G401.6 (cell line): Measurements from ENCODE around the gene AGBL5.

Source experiments
- FAIRE-seq: peaks from 2 replicates; lab custom pipeline; 2012; peaks lifted over from hg19 to GRCh38; lab: Jason Lieb, UNC

Gene AGBL5, protein sequence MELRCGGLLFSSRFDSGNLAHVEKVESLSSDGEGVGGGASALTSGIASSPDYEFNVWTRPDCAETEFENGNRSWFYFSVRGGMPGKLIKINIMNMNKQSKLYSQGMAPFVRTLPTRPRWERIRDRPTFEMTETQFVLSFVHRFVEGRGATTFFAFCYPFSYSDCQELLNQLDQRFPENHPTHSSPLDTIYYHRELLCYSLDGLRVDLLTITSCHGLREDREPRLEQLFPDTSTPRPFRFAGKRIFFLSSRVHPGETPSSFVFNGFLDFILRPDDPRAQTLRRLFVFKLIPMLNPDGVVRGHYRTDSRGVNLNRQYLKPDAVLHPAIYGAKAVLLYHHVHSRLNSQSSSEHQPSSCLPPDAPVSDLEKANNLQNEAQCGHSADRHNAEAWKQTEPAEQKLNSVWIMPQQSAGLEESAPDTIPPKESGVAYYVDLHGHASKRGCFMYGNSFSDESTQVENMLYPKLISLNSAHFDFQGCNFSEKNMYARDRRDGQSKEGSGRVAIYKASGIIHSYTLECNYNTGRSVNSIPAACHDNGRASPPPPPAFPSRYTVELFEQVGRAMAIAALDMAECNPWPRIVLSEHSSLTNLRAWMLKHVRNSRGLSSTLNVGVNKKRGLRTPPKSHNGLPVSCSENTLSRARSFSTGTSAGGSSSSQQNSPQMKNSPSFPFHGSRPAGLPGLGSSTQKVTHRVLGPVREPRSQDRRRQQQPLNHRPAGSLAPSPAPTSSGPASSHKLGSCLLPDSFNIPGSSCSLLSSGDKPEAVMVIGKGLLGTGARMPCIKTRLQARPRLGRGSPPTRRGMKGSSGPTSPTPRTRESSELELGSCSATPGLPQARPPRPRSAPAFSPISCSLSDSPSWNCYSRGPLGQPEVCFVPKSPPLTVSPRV

GRCh38 chr2:27050996-27051901, at the start of gene AGBL5:
AGBL5 (plus strand) TSS chr2:27051668; CDS start chr2:27052959, 1,291 bp downstream.
- peak; percentile 96 for FAIRE-seq

DNA sequence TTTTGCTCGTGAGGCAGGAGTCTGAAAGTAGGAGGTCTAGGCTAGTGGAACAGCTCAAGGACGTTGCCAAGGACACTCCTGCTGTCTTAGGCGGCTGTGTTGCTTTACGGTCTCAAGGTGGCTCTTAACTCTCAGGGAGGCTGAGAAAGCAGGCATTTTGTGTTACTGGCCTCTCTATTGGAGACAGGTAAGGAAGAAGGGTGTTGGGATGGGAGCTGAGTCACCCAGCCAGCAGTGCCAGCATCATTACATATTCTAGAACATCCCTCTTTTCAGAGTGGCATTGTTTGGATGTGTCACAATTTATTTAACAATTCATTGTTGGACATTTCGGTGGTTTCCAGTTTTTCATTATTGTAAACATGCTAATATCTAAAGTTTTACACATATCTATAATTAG, 49.5 kb upstream of the AGBL5 start:
- no peak for FAIRE-seq

DNA sequence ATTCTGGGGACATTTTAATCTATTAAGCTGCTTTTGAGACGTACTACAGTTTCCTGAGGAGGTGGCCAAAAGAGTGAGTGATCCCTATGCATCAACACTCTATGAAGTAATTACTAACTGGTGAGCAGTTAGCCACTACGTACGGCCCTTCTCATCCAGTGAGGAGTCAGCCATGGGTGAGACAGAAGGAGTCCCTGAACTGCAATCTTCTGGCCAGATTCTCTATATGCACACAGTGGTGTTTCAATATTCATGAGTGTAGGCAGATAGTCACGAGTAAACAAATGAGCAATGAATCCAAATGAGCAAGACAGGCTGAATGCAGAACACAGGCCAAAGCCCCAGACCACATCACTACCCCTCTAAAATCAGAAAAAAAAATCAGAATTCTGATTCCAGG, 48.5 kb upstream of the AGBL5 start:
- FAIRE-seq: no peak

- FAIRE-seq: no peak
Observed at GRCh38 chr2:27003857-27004256, 47.6 kb upstream of the AGBL5 start.

DNA sequence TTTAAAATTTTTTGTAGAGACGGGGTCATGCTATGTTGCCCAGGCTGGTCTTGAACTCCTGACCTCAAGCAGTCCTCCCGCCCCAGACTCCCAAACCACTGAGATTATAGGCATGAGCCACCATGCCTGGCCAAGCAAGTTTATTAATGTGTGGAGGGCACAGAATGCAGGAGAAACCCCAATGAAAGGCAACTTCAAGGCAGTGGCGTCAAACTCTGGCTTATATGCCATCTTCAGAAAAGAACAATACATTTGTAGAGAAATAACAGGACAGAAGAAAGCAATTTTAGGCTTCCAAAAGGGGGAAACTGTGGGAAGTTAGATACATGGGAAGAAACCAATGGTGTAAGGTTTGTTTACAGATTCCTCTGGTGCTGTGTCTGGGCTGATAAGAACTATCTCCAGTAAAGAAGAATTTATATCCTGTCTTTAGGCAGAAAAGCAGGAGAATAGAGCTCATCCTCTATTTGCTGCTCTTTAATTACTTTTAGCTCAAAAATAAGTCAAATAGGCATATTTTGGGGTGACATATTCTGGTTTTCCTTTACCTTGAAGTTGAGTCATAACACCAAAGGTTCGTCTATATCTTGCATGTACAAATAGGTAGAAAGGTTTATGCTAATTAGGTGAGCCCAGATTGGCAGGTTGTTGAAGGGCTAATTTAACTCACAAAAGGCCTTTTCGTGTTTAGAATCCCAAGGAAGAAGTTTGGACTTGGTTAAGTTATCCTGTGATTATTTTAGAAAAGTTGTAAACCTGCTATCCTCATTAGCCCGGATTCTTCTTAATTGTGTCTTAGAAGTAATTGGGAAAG, 44.7 kb upstream of the AGBL5 start:
- FAIRE-seq: no peak

- FAIRE-seq: no peak
Observed at GRCh38 chr2:27007416-27008374, 43.8 kb upstream of the AGBL5 start.

- FAIRE-seq: no peak
Observed at GRCh38 chr2:27008678-27009077, 42.8 kb upstream of the AGBL5 start.

DNA sequence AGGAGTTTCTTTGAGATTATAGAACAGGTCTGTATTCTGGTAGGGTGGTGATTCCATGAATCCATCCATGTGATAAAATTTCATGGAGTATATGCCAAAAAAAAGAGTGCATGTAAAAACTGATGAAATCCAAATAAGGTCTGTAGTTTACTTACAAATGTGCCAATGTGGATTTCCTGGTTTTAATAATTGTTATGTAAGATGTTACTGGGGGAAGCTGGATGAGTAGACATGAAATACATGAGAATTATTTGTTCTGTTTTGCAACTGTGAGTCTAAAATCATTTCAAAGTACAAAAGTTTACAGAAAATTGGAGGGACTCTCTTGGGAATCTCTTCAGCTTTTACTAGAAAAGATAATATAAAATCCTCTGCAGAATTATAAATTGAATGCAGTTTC, 42.4 kb upstream of the AGBL5 start:
- no peak for FAIRE-seq

- no peak for FAIRE-seq
Observed at GRCh38 chr2:27009716-27010115, 41.8 kb upstream of the AGBL5 start.

DNA sequence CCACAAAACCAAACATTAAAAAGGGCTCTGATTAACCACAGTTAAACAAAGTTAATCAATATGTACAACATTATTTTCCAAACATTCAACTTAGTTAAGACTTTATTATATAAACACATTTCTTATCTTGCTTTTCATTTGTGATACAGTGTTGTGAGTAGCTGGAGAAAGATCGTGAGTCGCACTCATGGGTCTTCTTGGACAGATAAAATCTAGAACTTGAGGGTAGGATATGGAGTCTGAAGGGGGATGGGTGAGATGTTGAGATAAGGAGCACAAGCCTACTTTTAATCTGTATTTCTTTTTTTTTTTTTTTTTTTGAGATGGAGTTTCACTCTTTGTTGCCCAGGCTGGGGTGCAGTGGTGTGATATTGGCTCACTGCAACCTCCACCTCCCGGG, 41.3 kb upstream of the AGBL5 start:
- no peak for FAIRE-seq

DNA sequence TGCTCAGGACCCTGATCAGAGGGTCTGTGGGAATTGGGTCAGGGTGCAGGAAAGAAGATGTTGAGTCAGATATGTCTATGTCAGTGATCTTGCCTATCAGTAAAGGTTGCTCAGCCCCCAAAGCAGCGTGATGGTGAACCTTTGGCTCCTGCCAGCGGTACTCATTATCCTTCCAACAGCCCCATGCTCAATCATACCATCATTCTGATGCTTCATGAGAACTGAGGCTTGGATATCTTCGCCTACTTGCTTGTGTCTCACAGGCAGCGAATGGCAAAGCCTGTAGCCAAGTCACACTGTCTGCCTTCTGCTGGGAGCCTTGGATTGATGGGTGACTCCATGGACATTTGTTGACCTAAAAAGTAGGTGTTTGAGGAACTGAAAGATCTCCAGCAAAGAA, 37.7 kb upstream of the AGBL5 start:
- FAIRE-seq: no peak

DNA sequence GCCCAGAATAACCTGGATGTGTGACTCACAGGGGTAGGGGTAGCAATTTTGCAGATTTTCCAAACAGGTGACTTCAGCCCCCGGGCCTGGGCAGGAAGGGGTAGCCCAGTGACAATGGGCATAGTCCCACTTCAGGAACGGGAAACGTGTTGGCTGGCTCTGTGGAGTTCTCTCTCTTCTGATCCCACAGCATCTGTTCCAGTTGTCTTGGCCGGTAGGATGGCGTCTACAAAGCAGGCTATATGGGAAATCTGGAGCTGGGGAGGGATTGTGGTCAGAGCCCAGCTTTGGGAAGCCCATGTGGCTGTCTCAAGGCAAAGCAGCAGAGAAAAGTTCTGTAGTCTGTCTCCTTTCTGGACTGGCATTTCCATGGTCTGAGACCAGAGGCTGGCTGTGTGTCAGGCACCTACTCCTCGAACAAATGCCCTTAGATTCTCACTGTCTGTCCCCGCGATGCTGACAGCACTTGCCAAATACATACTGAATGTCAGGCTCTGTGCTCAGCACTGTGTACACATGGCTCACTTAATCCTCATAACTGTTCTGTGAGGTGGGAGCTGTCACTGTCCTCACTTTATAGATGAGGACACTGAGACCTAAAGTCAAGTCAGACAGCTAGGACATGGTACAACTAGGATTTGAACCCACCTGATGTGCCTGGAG, 36.6 kb upstream of the AGBL5 start:
- no peak for FAIRE-seq

DNA sequence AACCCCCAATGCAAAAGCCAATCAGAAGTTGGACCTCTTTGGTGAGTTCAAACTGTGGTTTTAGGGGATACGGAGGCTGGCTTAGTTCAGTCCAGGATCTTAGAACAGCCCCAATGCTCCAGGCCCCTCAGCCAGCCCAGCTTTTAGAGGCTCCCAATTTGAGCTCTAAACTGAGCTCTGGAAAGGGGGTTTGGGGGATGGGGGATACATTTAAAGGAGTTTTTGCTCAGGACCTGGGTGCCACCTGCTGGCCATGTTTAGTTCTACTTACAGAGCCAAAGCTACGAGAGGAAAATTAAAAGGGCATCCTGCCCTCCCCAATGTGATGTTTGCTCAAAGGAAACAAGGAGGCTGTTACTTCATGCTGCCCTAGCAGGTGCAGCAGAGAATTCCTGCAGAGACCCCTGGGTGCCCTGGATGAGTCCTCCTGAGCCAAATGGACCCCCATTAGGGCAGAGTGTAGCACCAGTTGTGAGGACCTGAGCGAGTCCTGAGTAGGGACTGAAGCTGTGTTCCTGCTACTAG, 34.6 kb upstream of the AGBL5 start:
- FAIRE-seq: peak; percentile 67

- no peak for FAIRE-seq
Observed at GRCh38 chr2:27018142-27018541, 33.3 kb upstream of the AGBL5 start.

- FAIRE-seq: no peak
Observed at GRCh38 chr2:27019459-27019858, 32.0 kb upstream of the AGBL5 start.

DNA sequence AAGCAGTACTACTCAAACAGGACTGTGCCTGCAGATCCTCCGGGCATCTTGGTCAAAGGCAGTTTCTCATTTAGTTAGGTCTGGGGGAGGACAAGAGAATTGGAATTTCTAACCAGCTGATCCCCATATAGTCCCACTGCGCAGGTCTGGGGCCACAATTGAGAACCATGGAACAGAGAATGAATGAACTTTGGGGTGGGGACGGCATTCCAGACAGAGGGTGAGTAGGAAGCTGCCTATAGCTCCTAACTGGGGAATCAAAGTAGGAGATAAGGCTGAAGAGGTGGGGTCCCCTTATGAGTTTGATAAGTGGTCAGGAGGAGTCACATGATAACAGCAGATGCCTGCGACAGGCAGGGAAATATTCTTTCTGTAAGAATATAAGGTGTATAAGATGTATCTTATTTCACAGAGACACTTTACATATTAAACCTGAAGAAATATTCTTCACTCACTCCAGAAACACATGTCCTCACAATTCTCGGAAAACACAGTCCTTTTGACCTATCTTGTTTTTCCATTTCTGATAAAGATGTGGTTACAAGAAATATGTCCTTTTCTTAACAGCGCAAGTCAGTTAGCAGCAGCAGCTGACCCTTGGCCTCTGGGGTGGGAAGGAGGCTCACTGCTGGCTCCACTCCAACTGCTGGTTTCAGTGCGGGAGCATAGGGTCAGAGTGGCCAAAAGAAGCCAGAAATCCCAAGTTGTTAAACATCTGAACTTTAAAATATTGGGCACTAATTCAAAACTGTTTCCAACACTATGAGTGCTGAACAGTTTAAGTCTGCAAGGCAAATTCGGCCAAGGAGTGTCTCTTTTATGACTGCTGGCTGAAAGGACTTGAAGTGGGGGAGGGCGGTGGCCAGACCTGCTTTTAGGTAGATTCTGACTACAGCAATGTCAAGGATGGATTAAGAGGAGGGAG, 31.3 kb upstream of the AGBL5 start:
- FAIRE-seq: no peak

GRCh38 chr2:27021253-27022049, 30.0 kb upstream of the AGBL5 start:
- no peak for FAIRE-seq
